NCI-H226 (cell line): ENCODE data around the gene UBN1.

Experiments used
- DNase-seq: peaks from one replicate; pipeline ENCODE4 v3.0.0-alpha.2; 2015

Gene UBN1

DNA sequence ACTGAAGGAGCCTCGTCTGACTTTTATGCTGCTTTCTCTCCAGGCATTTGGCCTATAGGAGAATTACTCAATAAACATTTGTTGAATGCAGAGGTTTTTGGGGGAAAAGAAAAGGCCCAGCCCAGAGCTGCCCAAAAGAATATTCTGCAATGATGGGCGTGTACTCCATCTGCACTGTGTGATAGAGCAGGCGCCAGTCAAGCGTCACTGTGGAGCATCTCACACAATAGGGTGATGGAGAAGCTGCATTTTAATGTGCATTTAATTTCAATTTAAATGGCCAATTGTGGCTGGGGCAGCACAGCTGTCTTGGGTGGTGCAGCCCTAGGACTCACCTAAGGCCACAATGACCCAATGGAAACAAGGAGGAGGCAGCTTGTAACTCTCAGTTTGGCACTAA is 20.8 kb upstream of the UBN1 start:
- DNase-seq = no peak

DNA sequence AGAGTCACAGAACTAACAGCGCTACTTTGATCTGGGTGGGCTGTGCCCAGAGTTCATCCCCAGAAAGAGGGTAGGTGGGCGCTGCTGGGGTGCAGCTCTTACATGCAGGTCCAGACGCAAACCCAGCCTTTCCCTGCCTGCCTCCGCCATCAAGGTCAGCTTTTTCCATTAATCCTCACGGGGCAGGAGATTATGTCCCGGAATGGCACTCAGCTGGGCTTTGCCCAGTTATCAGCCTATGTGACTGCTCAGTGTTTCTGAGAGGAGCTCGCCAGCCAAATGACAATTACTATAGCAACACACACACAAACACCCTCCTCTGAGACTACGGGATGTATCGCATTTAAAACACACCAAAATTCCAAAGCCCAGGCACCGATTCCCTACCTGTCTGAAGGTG is 20.3 kb upstream of the UBN1 start:
- no peak for DNase-seq

DNA sequence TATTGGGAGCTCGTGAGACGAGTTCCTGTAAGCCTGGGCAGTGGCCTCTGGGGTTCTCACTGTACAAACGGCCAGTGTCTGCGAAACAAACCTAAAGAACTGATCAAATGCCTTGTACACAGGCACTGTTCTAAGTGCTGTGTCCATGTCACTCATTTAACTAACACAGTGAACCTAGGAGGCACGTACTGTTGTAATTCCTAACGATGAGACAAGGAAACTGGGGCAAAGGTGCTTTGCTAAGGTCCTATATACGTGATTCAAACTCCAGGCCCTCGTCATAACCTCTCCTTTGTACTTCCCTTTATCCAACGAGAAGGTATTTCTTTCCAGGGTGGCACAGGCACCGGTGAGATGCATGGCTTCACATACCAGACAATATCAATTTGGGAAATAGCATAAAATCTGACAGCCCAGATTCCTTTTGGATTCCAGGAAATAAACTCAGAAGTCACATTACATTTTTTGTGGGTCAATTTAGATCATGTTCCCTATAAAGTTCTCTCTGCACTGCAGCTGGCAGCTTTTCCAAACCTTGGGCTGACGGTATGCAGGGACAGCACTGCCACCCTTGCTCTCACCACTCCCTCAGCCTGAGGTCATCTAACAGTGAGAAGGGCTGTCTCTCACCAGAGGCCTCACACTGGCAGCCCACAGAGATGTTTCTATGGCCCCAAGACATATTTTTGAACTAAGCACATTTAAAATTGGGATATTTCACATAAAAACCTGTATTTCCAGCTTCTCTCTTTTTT is 18.5 kb upstream of the UBN1 start:
- DNase-seq = no peak

DNA sequence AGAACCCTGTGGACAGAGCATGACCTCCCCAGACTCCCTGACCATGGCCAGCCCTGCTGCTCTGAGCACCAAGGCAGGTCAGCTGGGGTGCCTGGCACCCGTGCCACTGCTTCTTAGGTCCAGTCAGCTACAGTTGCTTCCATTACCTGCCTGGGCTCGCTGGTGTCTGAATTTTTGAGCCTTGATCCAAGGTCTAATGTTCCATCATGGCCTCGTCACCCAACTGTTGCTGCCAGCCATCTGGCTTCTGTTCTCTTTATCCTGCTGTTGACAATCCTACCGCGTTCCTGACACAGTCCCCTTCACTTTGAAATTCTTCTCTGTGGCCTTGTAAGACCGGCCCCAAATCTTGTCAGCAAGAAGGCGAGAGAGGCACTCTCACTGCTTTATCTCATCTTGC is 16.9 kb upstream of the UBN1 start:
- DNase-seq = no peak

DNA sequence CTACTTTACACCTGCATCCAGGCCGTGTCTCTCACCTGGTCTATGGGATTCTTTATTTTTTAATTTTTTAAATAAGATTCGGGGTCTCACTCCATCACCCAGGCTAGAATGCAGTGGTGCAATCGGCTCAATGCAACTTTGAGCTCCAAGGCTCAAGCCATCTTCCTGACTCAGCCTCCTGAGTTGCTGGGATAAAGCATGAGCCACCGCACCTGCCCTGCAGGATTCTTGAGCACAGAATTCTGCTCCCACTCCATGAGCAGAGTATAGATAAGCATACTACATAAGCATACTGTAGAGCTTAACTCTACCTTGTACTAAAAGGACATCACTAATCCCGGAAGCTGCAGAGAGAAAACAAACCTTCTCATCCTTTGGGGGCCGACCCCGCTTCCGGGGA is 15.7 kb upstream of the UBN1 start:
- DNase-seq = no peak

DNA sequence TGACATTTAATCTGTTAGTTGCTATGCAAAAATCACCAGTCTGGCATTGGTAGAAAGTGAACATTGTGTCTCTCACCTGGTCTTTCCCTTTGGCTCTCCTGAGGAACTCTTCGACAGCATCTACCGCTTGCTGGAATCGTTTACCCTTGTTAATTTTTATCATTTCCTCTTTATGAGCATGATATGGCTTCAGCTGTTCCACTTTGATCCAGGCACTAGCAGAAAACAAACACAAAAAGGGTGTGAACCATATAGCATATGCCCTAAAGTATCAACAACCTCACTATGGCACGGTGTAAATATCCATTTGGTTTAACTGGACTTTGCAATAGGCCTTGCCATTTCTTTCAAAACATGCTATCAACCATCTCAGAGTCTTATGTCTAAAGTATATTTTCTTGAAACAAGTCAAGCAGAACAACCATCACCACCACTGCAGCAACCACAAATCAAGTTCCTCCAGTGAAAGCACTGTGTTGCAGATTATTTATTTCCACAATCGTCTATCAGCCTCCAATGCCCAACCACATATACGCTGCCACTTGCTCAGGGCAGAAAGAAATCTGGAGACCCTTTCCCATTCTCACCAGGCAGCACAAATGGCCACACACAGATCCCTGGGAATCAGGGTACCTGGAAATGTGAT is 14.5 kb upstream of the UBN1 start:
- DNase-seq = no peak

DNA sequence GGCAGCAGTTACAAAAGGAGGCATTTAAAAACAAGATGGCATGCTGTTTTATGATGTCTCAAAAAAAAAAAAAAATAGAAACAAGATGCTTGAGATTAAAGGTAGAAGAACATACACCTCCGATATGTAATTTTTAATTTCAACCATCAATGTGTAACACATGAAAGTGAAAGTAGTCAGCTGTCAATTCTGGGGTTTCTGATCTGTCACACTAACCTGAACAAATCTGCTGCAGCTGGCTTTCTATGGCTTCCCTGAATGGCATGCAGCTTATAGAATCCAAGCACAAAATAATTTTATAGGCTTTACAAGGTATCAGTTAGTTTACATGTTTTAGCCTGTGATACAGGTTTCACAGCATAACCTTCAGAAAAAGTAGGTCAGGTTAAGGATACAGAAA is 13.7 kb upstream of the UBN1 start:
- DNase-seq = no peak

DNA sequence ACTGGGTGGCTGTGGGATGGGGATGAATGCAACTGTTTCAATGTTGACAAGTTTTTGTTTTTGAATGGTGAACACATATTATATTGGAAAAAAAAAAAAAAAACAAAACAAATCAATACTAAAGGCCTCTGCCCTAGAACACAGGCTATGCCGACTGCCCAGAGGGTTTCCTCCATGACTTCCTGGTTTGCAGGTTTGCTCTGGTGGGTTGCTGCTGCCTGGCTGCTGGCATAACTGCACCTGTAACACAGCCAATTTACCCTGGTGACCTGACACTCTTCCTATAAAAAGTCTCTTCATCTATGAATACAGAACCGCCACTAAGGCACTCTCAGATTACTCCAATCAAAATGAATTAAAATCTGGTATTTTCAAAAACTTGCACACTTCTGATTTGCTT is 10.6 kb upstream of the UBN1 start:
- DNase-seq = no peak

DNA sequence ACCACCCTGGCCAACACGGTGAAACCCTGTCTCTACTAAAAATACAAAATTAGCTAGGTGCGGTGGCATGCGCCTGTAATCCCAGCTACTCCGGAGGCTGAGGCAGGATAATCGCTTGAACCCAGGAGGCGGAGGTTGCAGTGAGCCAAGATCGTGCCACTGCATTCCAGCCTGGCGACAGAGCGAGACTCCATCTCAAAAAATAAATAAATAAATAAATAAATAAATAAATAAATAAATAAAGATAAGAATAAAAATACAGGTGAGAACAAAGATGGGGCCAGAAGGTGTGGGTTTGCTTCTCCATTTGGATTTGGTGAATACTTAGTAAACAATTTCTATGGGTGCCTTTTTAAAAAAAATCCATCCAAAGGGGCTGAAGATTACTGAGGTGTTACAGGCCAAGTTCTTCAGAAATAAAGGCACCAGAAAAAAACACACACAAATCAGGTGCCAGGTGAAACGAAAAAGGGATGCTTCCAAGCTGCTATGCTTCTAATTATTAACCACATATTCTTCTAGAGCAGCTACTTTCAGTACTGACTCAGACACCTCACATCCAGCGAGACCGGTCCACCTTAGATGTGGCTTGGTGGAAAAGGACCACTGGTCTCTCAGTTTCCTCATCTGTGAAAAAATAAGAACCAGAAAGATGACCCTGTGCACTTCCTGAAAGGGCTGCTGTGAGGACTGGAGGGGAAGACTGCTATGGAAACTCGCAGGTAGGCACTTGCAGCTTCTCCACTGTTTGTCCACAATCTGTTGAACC is 9.4 kb upstream of the UBN1 start:
- no peak for DNase-seq

DNA sequence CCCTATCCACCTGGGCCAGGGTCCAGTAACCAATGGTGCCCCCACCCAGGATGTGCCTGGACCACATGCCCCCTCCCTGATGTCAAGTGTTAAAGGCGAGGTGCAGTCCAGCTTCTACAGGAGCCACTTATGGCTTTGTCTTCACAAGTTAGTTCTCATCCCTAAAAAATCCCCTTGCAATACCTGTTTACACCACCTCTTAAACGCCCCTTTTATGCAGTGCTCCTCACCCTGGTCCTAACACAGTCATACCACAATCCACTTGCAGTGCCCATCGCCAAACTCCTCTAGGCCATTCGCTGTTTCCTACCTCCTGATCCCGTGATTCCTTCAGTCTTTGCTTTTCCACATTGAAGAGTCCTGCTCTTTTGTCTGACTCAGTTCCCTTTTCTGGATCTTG is 7.3 kb upstream of the UBN1 start:
- DNase-seq = no peak

DNA sequence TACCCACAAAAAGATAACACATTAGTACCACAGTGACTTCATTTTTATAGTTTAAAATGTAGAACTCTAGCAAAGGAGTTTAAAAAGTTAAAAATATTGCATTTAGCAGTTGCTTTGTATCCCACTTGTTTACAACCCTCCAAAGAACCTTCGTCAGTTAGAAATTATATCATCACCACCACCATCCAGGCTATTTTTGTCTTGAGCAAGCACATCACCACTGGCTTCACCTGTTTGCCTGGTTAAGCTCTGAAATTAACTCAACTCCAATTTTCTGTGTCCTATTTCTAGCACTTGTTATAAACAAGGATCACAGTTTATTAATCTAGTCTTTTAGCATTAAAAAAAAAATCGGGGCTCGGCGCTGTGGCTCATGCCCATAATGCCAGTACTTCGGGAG is 6.3 kb upstream of the UBN1 start:
- no peak for DNase-seq

DNA sequence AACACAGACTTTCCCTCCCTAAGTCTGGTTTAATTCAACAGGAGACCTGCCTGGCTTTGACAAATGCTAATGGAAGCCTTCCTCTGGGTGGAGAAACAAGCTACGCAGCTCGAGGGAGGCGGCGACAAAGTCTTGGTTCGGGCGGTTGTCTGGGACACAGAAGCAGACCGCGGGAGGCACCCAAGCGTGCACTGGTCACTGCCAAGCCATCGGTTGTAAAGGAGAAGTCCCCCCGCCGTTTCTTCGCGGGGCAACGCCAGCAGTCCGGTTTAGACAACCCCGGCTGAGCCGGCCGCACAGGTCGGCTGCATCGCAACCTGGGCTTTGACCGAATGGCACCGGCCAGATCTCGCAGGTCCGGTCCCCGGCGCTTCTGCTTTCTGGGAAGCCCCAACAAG is 779 bp upstream of the UBN1 start:
- peak; percentile 9 for DNase-seq

DNA sequence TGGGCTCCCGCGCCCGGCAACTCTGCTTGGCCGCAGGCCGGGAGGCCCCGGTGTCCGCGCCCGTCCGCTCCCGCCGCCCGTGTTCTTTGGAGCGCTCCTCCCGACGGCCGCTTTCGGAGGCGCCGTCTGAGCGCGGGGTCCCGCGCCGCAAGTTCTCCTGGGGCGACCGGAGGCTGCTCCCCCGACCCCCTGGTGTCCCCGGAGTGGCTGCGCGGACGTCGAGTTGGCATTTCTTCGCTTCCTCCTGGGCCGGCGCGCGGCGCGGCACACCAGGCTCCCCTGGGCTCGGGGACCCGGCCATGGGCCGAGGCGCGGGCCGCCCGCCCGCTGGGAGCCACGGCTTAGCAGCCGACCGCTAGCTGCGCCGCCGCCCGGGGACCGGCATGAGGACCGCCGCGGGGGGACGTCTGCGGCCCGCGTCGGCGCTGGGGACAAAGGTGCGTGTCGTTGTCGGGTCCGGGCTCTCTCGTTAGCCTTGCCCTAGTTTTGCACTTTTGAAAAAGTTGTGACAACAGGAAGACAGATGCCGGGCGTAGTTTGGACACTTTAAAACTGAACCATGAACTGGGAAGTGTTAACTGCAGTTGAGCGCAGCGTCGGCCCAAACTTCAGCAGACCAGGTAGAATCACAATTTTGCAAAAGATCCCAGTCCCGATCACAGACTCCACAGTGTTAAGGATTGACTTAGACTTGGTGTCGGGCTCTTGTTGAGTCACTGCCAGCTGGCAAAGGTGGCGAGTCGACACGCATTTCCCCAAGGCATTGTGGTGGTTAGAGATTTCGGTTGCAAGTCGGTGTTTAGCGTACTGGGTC is 700 bp downstream of the UBN1 start:
- peak; percentile 28 for DNase-seq

DNA sequence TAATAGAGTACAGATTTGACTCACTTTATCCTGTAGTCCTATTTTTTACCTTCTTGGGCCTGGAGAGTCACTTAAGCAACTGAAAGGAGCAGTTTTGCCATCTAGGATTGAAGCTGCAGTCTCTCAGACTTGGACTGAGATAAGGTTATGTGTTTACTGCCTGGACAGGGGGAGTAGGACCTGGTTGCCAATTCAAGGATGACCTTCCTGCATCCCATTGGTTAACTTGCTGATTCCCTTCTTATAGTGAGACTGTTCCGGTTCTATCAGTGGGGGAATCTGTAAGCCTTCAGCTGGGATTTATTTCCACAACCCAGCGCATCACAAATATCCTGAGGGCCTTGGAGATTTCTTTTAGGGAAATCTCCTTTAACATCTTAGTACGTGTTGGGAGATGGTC is 2.9 kb downstream of the UBN1 start:
- no peak for DNase-seq

DNA sequence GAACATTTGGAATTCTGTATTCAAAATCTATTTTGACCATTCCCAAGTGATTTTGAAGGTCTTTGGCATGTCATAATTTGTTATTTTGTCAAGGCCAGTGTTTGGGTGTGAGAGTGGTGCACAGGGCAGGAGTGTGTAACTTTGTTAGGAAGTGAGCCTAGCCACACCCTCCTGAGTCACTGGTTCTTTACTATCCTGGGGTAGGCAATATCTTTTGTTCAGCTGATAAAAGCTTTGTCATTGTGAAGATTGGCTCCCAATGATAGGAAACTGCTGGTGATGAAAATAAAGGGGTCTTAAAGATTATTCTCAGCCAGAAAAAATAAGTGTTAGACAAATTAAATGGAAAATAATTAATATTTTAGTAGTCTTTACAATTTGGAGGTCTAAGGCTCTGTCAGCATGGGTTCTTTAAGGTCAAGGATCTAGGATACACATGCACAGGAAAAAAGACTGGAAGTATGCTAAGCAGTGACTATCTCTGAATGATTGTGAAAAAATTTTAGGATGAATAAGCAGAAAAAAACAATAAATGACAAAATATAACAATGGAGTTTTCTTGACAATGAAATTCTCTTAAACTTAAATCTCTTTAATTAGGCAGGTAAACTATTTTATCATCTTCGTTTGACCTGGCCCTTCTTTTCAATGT is 5.1 kb downstream of the UBN1 start:
- DNase-seq = peak; percentile 50

DNA sequence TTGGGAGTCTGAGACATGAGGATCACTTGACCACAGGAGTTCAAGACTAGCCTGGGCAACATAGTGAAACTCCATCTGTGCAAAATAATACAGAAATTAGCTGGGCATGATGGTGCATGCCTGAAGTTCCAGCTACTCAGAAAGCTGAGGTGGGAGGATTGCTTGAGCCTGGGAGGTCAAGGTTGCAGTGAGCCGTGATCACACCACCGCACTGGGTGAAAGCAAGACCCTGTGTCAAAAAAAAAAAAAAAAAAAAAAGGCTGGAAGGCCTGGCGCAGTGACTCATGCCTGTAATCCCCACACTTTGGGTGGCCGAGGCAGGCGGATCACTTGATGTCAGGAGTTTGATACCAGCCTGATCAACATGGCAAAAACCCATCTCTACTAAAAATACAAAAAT is 8.1 kb downstream of the UBN1 start:
- no peak for DNase-seq

DNA sequence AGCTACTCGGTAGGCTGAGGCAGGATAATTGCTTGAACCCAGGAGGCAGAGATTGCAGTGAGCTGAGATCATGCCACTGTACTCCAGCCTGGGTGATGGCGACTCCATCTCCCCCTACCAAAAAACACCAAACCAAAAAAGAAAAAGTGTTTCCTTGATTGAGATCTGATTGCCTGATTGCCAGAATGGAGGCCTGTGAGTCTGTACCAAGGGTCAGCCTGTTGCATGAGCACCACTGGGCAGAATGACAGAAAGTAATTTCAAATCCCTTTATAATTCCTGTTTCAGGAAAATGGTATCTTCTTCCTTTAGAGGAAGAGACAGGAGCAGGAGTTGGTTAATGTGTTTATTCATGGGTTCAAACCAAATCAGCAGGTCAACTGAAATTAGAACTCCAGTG is 8.5 kb downstream of the UBN1 start:
- no peak for DNase-seq

DNA sequence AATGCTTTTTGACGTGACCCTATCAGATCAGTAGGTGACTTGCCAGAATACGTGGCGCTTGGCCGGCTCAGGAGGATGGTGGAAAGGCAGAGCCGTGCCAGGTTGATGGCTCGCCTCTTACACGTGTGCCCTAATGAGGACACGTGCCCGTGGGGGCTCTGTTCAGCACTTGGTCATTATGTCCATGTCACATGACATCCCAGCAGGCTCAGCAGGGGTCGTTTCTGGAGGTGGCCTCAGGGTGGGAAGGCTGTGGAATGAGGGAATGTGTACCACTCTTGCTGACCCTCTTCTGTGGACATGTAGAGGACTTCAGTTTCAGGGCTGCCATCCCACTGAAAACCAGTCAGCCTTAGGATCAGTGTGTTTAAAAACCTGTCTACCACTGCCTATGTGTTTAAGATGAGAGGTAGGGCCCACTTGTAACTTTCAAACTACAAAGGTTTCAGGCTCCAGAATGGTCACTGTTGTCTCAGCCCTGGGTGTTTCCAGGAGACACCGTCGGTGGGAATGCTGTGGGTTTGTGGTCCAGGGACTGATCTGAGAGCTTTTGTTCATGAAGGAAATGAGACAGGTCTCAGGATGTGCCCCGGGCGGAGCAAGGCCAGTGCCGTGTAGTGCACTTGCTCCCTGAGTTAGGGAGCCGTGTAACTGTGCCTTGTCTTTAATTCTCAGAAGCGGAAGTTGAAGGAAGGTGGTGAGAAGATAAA is 12.1 kb downstream of the UBN1 start:
- no peak for DNase-seq

DNA sequence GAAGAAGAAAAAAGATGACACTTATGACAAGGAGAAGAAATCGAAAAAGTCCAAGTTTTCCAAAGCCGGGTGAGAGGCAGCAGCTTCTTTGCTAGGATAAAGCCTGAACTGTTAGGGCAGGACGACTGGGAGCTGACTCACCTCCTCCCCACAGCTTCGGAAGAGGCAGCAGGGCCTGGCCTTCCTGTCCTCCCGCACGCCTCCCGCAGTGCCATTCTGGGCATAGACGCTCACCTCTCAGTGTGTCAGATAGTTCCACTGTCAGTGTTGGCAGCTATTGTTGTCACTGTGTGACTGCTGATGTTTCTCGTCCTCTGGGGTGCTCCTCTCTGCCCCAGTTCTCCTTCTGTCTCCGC is 12.6 kb downstream of the UBN1 start:
- peak; percentile 32 for DNase-seq

DNA sequence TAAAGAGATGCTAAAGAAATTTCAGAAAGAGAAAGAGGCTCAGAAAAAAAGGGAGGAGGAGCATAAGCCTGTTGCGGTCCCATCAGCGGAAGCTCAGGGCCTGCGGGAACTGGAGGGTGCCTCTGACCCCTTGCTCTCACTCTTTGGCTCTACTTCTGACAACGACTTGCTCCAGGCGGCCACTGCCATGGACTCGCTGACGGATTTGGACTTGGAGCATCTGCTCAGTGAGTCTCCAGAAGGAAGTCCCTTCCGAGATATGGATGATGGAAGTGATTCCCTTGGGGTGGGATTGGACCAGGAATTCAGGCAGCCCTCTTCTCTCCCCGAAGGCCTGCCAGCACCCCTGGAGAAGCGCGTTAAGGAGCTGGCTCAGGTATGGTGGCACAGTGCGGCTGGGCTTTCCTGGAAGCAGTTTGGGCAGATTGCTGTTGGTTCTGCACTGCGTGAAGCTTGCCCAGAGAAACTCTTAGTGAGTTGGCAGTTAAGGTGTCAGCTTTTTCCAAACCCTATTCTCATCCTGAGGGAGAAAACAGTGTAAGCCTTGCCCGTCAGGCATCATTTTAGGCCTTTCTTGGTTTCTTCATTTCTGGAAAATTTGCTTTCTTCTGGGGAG is 13.6 kb downstream of the UBN1 start:
- DNase-seq = no peak

DNA sequence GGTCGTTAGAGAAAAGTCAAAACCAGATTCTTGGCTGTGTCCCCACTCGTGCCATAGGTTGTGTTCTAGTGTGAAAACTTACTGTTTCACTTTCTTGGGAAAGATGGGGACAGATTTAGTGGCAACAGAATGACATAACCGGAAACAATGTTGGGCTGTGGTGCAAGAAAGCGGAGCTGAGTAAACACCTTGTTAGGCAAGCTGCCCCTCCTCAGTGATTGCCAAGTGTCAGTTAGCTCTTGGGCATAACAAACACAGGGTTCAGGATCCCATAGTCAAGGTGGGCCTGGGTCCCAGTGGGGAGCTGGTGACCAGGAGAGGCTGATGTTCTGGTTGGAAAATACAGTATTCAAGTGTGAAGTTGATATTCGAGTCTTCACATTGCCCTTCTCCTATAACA is 15.4 kb downstream of the UBN1 start:
- no peak for DNase-seq

DNA sequence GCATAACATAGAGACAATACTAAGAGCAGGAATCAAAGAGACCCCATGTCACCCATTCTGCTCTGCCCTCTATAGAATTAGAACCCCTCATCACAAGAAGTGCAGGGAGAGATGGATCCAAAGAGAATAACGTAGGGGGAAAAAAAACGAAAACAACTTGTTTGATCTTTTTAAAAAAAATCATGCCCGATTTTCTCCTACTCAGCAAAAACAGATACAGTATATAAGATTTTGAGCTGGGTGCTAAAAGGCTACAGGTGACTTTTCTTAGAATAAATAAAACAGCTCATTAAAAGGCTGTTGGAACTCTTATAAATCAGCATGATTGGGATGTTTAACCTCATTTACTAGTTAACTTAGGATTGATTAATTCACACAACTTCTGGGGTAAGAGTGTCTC is 17.4 kb downstream of the UBN1 start:
- DNase-seq = no peak
